Stimulated activated naive CD4-positive, alpha-beta T cell (primary cell): ENCODE data around the gene MOSPD3.
A peak's percentile ranks its signal among the peaks of the same experiment; 100 is the strongest.

Experiments
- DNase-seq, 6 experiments: peaks; one replicate each; lab custom pipeline; 2025; lab: John Stamatoyannopoulos, UW

The MOSPD3 gene

GRCh38 chr7:100590077-100590737 lies 22.1 kb upstream of the MOSPD3 start:
- no peak for DNase-seq

- no peak for DNase-seq
These were observed 20.7 kb upstream of the MOSPD3 start for GRCh38 chr7:100591596-100591995.

GRCh38 chr7:100595188-100595587 lies 17.2 kb upstream of the MOSPD3 start:
- DNase-seq = no peak

- DNase-seq = no peak
These were observed 13.9 kb upstream of the MOSPD3 start for GRCh38 chr7:100598425-100598824.

- DNase-seq = no peak
These were observed 12.2 kb upstream of the MOSPD3 start for GRCh38 chr7:100599911-100600729.

GRCh38 chr7:100600730-100601038 lies 11.7 kb upstream of the MOSPD3 start:
- DNase-seq = no peak

- DNase-seq = no peak
These were observed 9.2 kb upstream of the MOSPD3 start for GRCh38 chr7:100602889-100603725.

GRCh38 chr7:100603726-100604027 lies 8.7 kb upstream of the MOSPD3 start:
- DNase-seq = peak in 1 of 6 experiments; percentile 37

- peak; percentile 33 to 80 (median 71) for DNase-seq
These were observed 8.0 kb upstream of the MOSPD3 start for GRCh38 chr7:100604028-100604975.

- DNase-seq = peak in 5 of 6 experiments; percentile 19 to 42 (median 36)
These were observed 7.1 kb upstream of the MOSPD3 start for GRCh38 chr7:100604976-100605911.

GRCh38 chr7:100606313-100606712 lies 6.0 kb upstream of the MOSPD3 start:
- DNase-seq = no peak

- no peak for DNase-seq
These were observed 5.2 kb upstream of the MOSPD3 start for GRCh38 chr7:100607111-100607510.

GRCh38 chr7:100609958-100610357 lies 2.4 kb upstream of the MOSPD3 start:
- no peak for DNase-seq

GRCh38 chr7:100612730-100613390 lies 520 bp downstream of the MOSPD3 start:
- DNase-seq = peak in 4 of 6 experiments; percentile 13 to 43 (median 24)

GRCh38 chr7:100613412-100614175 lies 1.3 kb downstream of the MOSPD3 start:
- DNase-seq = peak in 1 of 6 experiments; percentile 26

- no peak for DNase-seq
These were observed 2.0 kb downstream of the MOSPD3 start for GRCh38 chr7:100614308-100614861.

- DNase-seq = no peak
These were observed 7.9 kb downstream of the MOSPD3 start for GRCh38 chr7:100620239-100620638.

- DNase-seq = no peak
These were observed 8.5 kb downstream of the MOSPD3 start for GRCh38 chr7:100620804-100621203.

GRCh38 chr7:100621554-100621953 lies 9.2 kb downstream of the MOSPD3 start:
- DNase-seq = no peak
